Measurements from ENCODE around the gene CDKN2B-AS1.

The CDKN2B-AS1 gene

GRCh38 chr9:22043928-22044327, 49.3 kb downstream of the CDKN2B-AS1 start:
- DNase-seq (ENCODE audit: low read depth), result no peak
- no peak overlapping the region for H3K4me3 ChIP-seq (ENCODE audit: low read depth, low read length)
- no peak for TF ChIP-seq CTCF (IDR thresholded peaks at IDR 0.05; ENCODE audit: low read depth, low read length, missing control alignments)

GRCh38 chr9:22044583-22044982, 50.0 kb downstream of the CDKN2B-AS1 start:
- no peak overlapping the region for H3K4me3 ChIP-seq (ENCODE audit: low read depth, low read length)
- DNase-seq (ENCODE audit: low read depth), result no peak
- TF ChIP-seq CTCF (IDR thresholded peaks at IDR 0.05; ENCODE audit: low read depth, low read length, missing control alignments), result no peak

- no peak overlapping the region for H3K4me3 ChIP-seq (ENCODE audit: low read depth, low read length)
- DNase-seq (ENCODE audit: low read depth), result no peak
- TF ChIP-seq CTCF (IDR thresholded peaks at IDR 0.05; ENCODE audit: low read depth, low read length, missing control alignments), result no peak
Observed at GRCh38 chr9:22045423-22045822, 50.8 kb downstream of the CDKN2B-AS1 start.

- TF ChIP-seq CTCF (IDR thresholded peaks at IDR 0.05; ENCODE audit: low read depth, low read length, missing control alignments), result no peak
- DNase-seq (ENCODE audit: low read depth), result no peak
- no peak overlapping the region for H3K4me3 ChIP-seq (ENCODE audit: low read depth, low read length)
Observed at GRCh38 chr9:22046243-22046885, 51.8 kb downstream of the CDKN2B-AS1 start.

- no peak overlapping the region for H3K4me3 ChIP-seq (ENCODE audit: low read depth, low read length)
- no peak for TF ChIP-seq CTCF (IDR thresholded peaks at IDR 0.05; ENCODE audit: low read depth, low read length, missing control alignments)
- no peak for DNase-seq (ENCODE audit: low read depth)
Observed at GRCh38 chr9:22047596-22047995, 53.0 kb downstream of the CDKN2B-AS1 start.

GRCh38 chr9:22049411-22049810, 54.8 kb downstream of the CDKN2B-AS1 start:
- DNase-seq (ENCODE audit: low read depth), result no peak
- no peak overlapping the region for H3K4me3 ChIP-seq (ENCODE audit: low read depth, low read length)
- no peak for TF ChIP-seq CTCF (IDR thresholded peaks at IDR 0.05; ENCODE audit: low read depth, low read length, missing control alignments)

GRCh38 chr9:22050924-22051323, 56.3 kb downstream of the CDKN2B-AS1 start:
- H3K4me3 ChIP-seq (ENCODE audit: low read depth, low read length), result no peak overlapping the region
- no peak for TF ChIP-seq CTCF (IDR thresholded peaks at IDR 0.05; ENCODE audit: low read depth, low read length, missing control alignments)
- DNase-seq (ENCODE audit: low read depth), result no peak
